Ecto neural progenitor cell (in vitro differentiated cells): ENCODE results near the gene HRH3.

Source experiments
- DNase-seq: peaks from one replicate; pipeline ENCODE4 v3.0.0-alpha.2; 2018; ENCODE audit warnings: low spot score

HRH3 gene

GRCh38 chr20:62197801-62198200 is 22.3 kb downstream of the HRH3 start:
- DNase-seq = no peak

GRCh38 chr20:62197311-62197710 is 22.8 kb downstream of the HRH3 start:
- no peak for DNase-seq

- no peak for DNase-seq
These were observed 23.8 kb downstream of the HRH3 start for GRCh38 chr20:62196286-62196685.

GRCh38 chr20:62195736-62196135 is 24.3 kb downstream of the HRH3 start:
- no peak for DNase-seq

GRCh38 chr20:62195075-62195405 is 25.0 kb downstream of the HRH3 start:
- no peak for DNase-seq

- no peak for DNase-seq
These were observed 26.7 kb downstream of the HRH3 start for GRCh38 chr20:62193079-62194025.

GRCh38 chr20:62192635-62193034 is 27.4 kb downstream of the HRH3 start:
- DNase-seq = no peak

GRCh38 chr20:62191781-62192559 is 28.1 kb downstream of the HRH3 start:
- no peak for DNase-seq

- DNase-seq = no peak
These were observed 29.3 kb downstream of the HRH3 start for GRCh38 chr20:62190639-62191411.

GRCh38 chr20:62186887-62187866 is 32.9 kb downstream of the HRH3 start:
- DNase-seq = no peak

- no peak for DNase-seq
These were observed 34.0 kb downstream of the HRH3 start for GRCh38 chr20:62186096-62186426.

GRCh38 chr20:62183426-62184142 is 36.5 kb downstream of the HRH3 start:
- no peak for DNase-seq

GRCh38 chr20:62182469-62183425 is 37.3 kb downstream of the HRH3 start, which contains the start of gene MTG2:
MTG2 (plus strand) TSS chr20:62183028; CDS start chr20:62193421, 10,393 bp downstream.
- peak; percentile 96 for DNase-seq

- DNase-seq = no peak
These were observed 38.3 kb downstream of the HRH3 start for GRCh38 chr20:62181808-62182207.

- DNase-seq = no peak
These were observed 40.9 kb downstream of the HRH3 start for GRCh38 chr20:62179162-62179504.

- no peak for DNase-seq
These were observed 41.5 kb downstream of the HRH3 start for GRCh38 chr20:62178316-62179161.

- no peak for DNase-seq
These were observed 42.8 kb downstream of the HRH3 start for GRCh38 chr20:62177307-62177706.

- DNase-seq = no peak
These were observed 43.2 kb downstream of the HRH3 start for GRCh38 chr20:62176866-62177265.

GRCh38 chr20:62175711-62176110 is 44.4 kb downstream of the HRH3 start:
- no peak for DNase-seq
